ENCODE results near the gene SYTL2.

- TF ChIP-seq CTCF (IDR thresholded peaks at IDR 0.05) (no peak), ZBTB33 (IDR thresholded peaks at IDR 0.05; ENCODE audit: borderline replicate concordance, low read depth) (no peak), GABPA (IDR thresholded peaks at IDR 0.05; ENCODE audit: low read depth) (no peak), CHD2 (IDR thresholded peaks at IDR 0.05; ENCODE audit: low read length, partially characterized antibody) (no peak), REST (IDR thresholded peaks at IDR 0.05; ENCODE audit: low read depth, low read length) (no peak), TAF1 (IDR thresholded peaks at IDR 0.05; ENCODE audit: borderline replicate concordance, low read depth, low read length) (no peak), POLR2AphosphoS5 (IDR thresholded peaks at IDR 0.05; ENCODE audit: low read depth, low read length) (no peak), YY1 (IDR thresholded peaks at IDR 0.05; ENCODE audit: low read depth) (no peak), NFIC (IDR thresholded peaks at IDR 0.05; ENCODE audit: borderline replicate concordance) (no peak), SMC3 (IDR thresholded peaks at IDR 0.05; ENCODE audit: low read depth, low read length) (no peak), FOXJ3 (CRISPR knock-in tag; IDR thresholded peaks at IDR 0.05) (no peak), RAD21 (IDR thresholded peaks at IDR 0.05; ENCODE audit: low read length) (no peak), EZH2phosphoT487 (IDR thresholded peaks at IDR 0.05; ENCODE audit: borderline replicate concordance, low read depth) (no peak)
Measured at GRCh38 chr11:85783758-85784157, 27.2 kb downstream of the SYTL2 start.

Measured in SK-N-SH (cell line).